IMR-90 (cell line): ENCODE results near the gene ZNF214. TPM values are rescaled to one million over a fixed set of nuclear protein-coding genes. Genes with fewer than 3 reads are reported as not detected.

Source experiments
- ATAC-seq: fragments of 200-7000 bp; cut with Tn5 transposase; 2 replicates; pipeline ENCODE4 v1.9.1; 2020; ENCODE audit warnings: low read depth, mild to moderate bottlenecking, moderate library complexity
- BruUV-seq: library from RNA; stranded (reverse); fragments of 400-500 nt; replicated peaks from 2 replicates; lab custom pipeline; 2021; lab: Mats Ljungman, UMichigan
- CTCF ChIA-PET: fragments of 300-600 bp; formaldehyde crosslinking; extraction: SDS; loops from one replicate; lab custom pipeline; 2021; ENCODE audit warnings: antibody characterized with exemption; lab: Yijun Ruan, JAX
- POLR2A ChIA-PET: fragments of 300-600 bp; sonication (Branson Sonifier 250); formaldehyde crosslinking; loops from one replicate; lab custom pipeline; 2022; ENCODE audit warnings: antibody characterized with exemption; ENCODE audit not compliant: unreplicated experiment; lab: Charles Lee
- DNase-seq: peaks from one replicate; pipeline ENCODE4 v3.0.0; 2013
- H2AFZ ChIP-seq: replicated peaks from 2 replicates; pipeline ENCODE3; 2013; ENCODE audit warnings: low read length, mild to moderate bottlenecking; ENCODE audit not compliant: poor library complexity
- H2AK5ac ChIP-seq: 2 replicates; pipeline ENCODE4 v1.6.1; 2013; ENCODE audit warnings: low read depth, low read length, inconsistent platforms
- H2AK9ac ChIP-seq: replicated peaks from 2 replicates; pipeline ENCODE3; 2013; ENCODE audit warnings: mild to moderate bottlenecking, low read depth, low read length, moderate library complexity; ENCODE audit not compliant: poor library complexity
- H2BK120ac ChIP-seq: 2 replicates; pipeline ENCODE4 v1.6.1; 2013; ENCODE audit warnings: low read depth, low read length, inconsistent platforms
- H2BK15ac ChIP-seq: 3 replicates; pipeline ENCODE4 v1.6.1; 2013; ENCODE audit warnings: low read depth, low read length, inconsistent platforms
- H2BK20ac ChIP-seq: 2 replicates; pipeline ENCODE4 v1.6.1; 2013; ENCODE audit warnings: low read depth, mild to moderate bottlenecking, inconsistent platforms, low read length, moderate library complexity
- H2BK5ac ChIP-seq: 2 replicates; pipeline ENCODE4 v1.6.1; 2013; ENCODE audit warnings: mild to moderate bottlenecking, low read depth, low read length, inconsistent platforms; ENCODE audit not compliant: poor library complexity, severe bottlenecking
- H3K14ac ChIP-seq: replicated peaks from 2 replicates; pipeline ENCODE4 v1.6.1; 2013; ENCODE audit warnings: low read depth, low read length, inconsistent platforms
- H3K18ac ChIP-seq: 2 replicates; pipeline ENCODE4 v1.6.1; 2013; ENCODE audit warnings: low read depth, low read length, control low read depth
- H3K23ac ChIP-seq: 2 replicates; pipeline ENCODE4 v1.6.1; 2013; ENCODE audit warnings: low read depth, low read length, inconsistent platforms
- H3K27ac ChIP-seq: 2 replicates; pipeline ENCODE4 v1.5.1; 2013; ENCODE audit warnings: mild to moderate bottlenecking, control low read depth, low read length; ENCODE audit not compliant: insufficient read depth
- H3K27me3 ChIP-seq: 2 replicates; pipeline ENCODE4 v1.6.1; 2013; ENCODE audit warnings: low read length; ENCODE audit not compliant: control insufficient read depth, insufficient read depth
- H3K36me3 ChIP-seq: 2 replicates; pipeline ENCODE4 v1.6.1; 2013; ENCODE audit warnings: low read length, mixed read lengths; ENCODE audit not compliant: control insufficient read depth, insufficient read depth
- H3K4ac ChIP-seq: 2 replicates; pipeline ENCODE4 v1.6.1; 2013; ENCODE audit warnings: low read depth, low read length, inconsistent platforms
- H3K4me1 ChIP-seq: 2 replicates; pipeline ENCODE4 v1.6.1; 2013; ENCODE audit warnings: low read length, mixed read lengths; ENCODE audit not compliant: control insufficient read depth, insufficient read depth
- H3K4me2 ChIP-seq: 2 replicates; pipeline ENCODE4 v1.6.1; 2013; ENCODE audit warnings: low read depth, mild to moderate bottlenecking, control low read depth, low read length, moderate library complexity
- H3K4me3 ChIP-seq: 2 replicates; pipeline ENCODE4 v1.5.1; 2013; ENCODE audit warnings: low read depth, mild to moderate bottlenecking, control low read depth, low read length, moderate library complexity; ENCODE audit not compliant: insufficient read depth
- H3K56ac ChIP-seq: 2 replicates; pipeline ENCODE4 v1.6.1; 2013; ENCODE audit warnings: low read length, inconsistent platforms; ENCODE audit not compliant: insufficient read depth; ENCODE audit errors: extremely low read depth
- H3K79me1 ChIP-seq, 2 experiments: 2 replicates each; pipeline ENCODE4 v1.6.1; 2013; ENCODE audit warnings: low read length in 2 of 2, inconsistent platforms in 1 of 2, low read depth in 1 of 2
- H3K9ac ChIP-seq: 2 replicates; pipeline ENCODE4 v1.6.1; 2013; ENCODE audit warnings: low read depth, low read length, control low read depth
- H3K9me1 ChIP-seq: 2 replicates; pipeline ENCODE4 v1.6.1; 2013; ENCODE audit warnings: low read length, inconsistent platforms; ENCODE audit not compliant: insufficient read depth
- H3K9me3 ChIP-seq: 2 replicates; pipeline ENCODE4 v1.6.1; 2013; ENCODE audit warnings: low read length; ENCODE audit not compliant: control insufficient read depth, insufficient read depth
- H4K20me1 ChIP-seq: 2 replicates; pipeline ENCODE4 v1.6.1; 2013; ENCODE audit warnings: low read length, inconsistent platforms; ENCODE audit not compliant: insufficient read depth
- H4K5ac ChIP-seq: 2 replicates; pipeline ENCODE4 v1.6.1; 2013; ENCODE audit warnings: mild to moderate bottlenecking, low read depth, low read length, control low read depth
- H4K8ac ChIP-seq, 2 experiments: 2 replicates each; pipeline ENCODE4 v1.6.1; 2013; ENCODE audit warnings: low read depth in 2 of 2, low read length in 2 of 2, control low read depth in 1 of 2, inconsistent platforms in 1 of 2
- H4K91ac ChIP-seq: 2 replicates; pipeline ENCODE4 v1.6.1; 2013; ENCODE audit warnings: low read depth, low read length, inconsistent platforms; ENCODE audit not compliant: insufficient read depth
- CHD1 ChIP-seq: IDR thresholded peaks from 2 replicates; pipeline ENCODE4 v1.6.1; 2012; ENCODE audit warnings: low read depth, low read length, improper control_type of control experiment
- WGBS, 2 experiments: methylation state at CpG; one replicate each; pipeline versions ENCODE4 v1.1.5 to v1.1.7; 2013; ENCODE audit warnings: missing lambda C conversion rate in 2 of 2; ENCODE audit not compliant: insufficient read length in 1 of 2; ENCODE audit errors: extremely low coverage in 2 of 2; 5-methylcytosine and 5-hydroxymethylcytosine counted together
- dilution Hi-C: fragments of 300-500 bp; cut with HindIII; formaldehyde crosslinking; loops from one replicate; pipeline ENCODE4 v1.14.3; 2018; ENCODE audit warnings: low sequenced_read_pairs; ENCODE audit not compliant: unreplicated experiment
- in situ Hi-C: fragments of 300-500 bp; cut with MboI; formaldehyde crosslinking; loops from 3 replicates; pipeline ENCODE4 v1.14.3; 2019; ENCODE audit warnings: low sequenced_read_pairs, inconsistent platforms, mixed read lengths
- intact Hi-C: fragments of 100-400 bp; cut with micrococcal nuclease; formaldehyde crosslinking; loops from 2 replicates; pipeline ENCODE4 v1.10.0; 2022
- polyA plus RNA-seq, 3 experiments: library from polyadenylated mRNA; depleted of rRNA; stranded (reverse); fragments of >200 nt; gene quantifications; 2 replicates each; pipeline ENCODE4 v1.2.3, GENCODE V29; 2012; ENCODE audit warnings: low replicate concordance in 1 of 3
- total RNA-seq: library from RNA; depleted of rRNA; stranded (reverse); fragments of >200 nt; gene quantifications from 2 replicates; pipeline ENCODE4 v1.2.3, GENCODE V29; 2012
- TF ChIP-seq, protein P1 (sequence below): conservative IDR thresholded peaks from 2 replicates; pipeline ENCODE4 v1.5.1; 2012; ENCODE audit warnings: mild to moderate bottlenecking, low read depth, low read length, improper control_type of control experiment
- TF ChIP-seq, protein P2 (sequence below): fragments of 150-350 bp; IDR thresholded peaks from 2 replicates; pipeline ENCODE4 v1.6.1; 2016; ENCODE audit warnings: low read depth, mild to moderate bottlenecking, low read length, moderate library complexity, borderline replicate concordance

Gene ZNF214
- total and polyA plus RNA-seq, 2 of the 4 experiments (the other 2 are of a cell fraction) = 0.82 to 2.5 TPM

DNA sequence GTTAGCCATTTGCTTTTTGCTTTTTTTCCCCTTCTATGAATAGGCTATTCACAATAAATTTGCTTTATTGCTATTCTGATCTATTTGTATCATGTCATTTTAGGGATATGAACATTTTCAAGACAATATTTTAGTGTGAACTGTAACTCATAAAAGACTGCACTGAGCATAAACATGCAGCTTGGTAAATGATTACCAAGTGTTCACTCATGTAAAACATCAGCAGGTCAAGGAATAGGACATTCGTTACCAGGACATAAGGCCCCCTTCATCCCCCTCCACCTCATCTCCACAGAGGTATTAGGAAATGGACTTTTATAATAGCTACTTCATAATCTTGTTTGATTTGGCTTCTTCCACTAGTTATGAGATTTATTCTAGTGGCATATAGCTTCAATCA, 12.5 kb upstream of the ZNF214 start:
- Histone ChIP-seq H3K4ac (no peak overlapping the region), H3K23ac (no peak overlapping the region), H2BK120ac (no peak overlapping the region), H3K27me3 (peaks cover 5% of the 10 kb centered on the region), H3K56ac (no peak overlapping the region), H4K5ac (no peak overlapping the region), H3K9me1 (no peaks in the 10 kb centered on the region), H2AFZ (no peak overlapping the region), H3K27ac (no peak overlapping the region), H3K36me3 (no peaks in the 10 kb centered on the region), H2AK9ac (no peak overlapping the region), H3K4me1 (no peaks in the 10 kb centered on the region), H3K4me3 (no peak overlapping the region), H3K18ac (no peak overlapping the region), H4K91ac (no peak overlapping the region), H2BK5ac (no peak overlapping the region), H2AK5ac (no peak overlapping the region), H4K8ac (no peak overlapping the region), H2BK20ac (no peak overlapping the region), H3K9ac (no peak overlapping the region), H3K4me2 (no peak overlapping the region), H3K79me1 (no peaks in the 10 kb centered on the region), H3K9me3 (no peaks in the 10 kb centered on the region), H3K14ac (no peak overlapping the region), H4K20me1 (no peaks in the 10 kb centered on the region), H2BK15ac (no peak overlapping the region)
- intact Hi-C loops (no loop called here), dilution Hi-C loops (no loop called here), in situ Hi-C loops (no loop called here)
- TF ChIP-seq, protein P1, sequence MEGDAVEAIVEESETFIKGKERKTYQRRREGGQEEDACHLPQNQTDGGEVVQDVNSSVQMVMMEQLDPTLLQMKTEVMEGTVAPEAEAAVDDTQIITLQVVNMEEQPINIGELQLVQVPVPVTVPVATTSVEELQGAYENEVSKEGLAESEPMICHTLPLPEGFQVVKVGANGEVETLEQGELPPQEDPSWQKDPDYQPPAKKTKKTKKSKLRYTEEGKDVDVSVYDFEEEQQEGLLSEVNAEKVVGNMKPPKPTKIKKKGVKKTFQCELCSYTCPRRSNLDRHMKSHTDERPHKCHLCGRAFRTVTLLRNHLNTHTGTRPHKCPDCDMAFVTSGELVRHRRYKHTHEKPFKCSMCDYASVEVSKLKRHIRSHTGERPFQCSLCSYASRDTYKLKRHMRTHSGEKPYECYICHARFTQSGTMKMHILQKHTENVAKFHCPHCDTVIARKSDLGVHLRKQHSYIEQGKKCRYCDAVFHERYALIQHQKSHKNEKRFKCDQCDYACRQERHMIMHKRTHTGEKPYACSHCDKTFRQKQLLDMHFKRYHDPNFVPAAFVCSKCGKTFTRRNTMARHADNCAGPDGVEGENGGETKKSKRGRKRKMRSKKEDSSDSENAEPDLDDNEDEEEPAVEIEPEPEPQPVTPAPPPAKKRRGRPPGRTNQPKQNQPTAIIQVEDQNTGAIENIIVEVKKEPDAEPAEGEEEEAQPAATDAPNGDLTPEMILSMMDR = no peak
- TF ChIP-seq, protein P2, sequence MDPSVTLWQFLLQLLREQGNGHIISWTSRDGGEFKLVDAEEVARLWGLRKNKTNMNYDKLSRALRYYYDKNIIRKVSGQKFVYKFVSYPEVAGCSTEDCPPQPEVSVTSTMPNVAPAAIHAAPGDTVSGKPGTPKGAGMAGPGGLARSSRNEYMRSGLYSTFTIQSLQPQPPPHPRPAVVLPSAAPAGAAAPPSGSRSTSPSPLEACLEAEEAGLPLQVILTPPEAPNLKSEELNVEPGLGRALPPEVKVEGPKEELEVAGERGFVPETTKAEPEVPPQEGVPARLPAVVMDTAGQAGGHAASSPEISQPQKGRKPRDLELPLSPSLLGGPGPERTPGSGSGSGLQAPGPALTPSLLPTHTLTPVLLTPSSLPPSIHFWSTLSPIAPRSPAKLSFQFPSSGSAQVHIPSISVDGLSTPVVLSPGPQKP = no peak
- no peak for TF ChIP-seq CHD1
- BruUV-seq = no TSS peak
- no peak for ATAC-seq
- ChIA-PET POLR2A (no interaction called here), CTCF (no interaction called here)
- WGBS, 2 experiments = no CpG with 5 or more reads among the region's 1 CpG
- DNase-seq = no peak
